ENCODE measurements around the gene EEF1AKMT1. TPM values are rescaled to one million over a fixed set of nuclear protein-coding genes. Genes with fewer than 3 reads are reported as not detected.

EEF1AKMT1 gene
- polyA plus RNA-seq, 5 donors, result 12.9 to 16.9 (median 14.6) TPM

DNA sequence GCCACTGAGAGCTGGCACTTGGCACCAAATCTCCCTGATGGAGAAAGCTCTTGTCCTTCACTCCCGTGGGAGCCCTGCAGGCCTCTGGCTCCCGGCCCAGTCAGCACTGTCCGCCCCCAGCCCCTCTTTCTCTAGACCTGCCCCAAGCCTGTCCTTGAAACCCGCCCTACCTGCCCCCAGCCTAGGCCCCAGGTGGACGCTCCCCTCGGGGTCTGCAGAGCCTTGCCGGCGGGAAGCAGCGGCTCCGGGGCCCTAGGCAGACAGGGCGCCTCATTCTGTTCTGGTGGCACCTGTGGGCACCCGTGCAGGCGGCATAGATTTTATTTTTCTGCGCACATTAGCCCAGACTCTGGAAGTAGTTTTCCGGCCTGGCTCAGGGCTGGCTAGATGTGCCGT is 52.7 kb downstream of the EEF1AKMT1 start:
- DNase-seq, result no peak

DNA sequence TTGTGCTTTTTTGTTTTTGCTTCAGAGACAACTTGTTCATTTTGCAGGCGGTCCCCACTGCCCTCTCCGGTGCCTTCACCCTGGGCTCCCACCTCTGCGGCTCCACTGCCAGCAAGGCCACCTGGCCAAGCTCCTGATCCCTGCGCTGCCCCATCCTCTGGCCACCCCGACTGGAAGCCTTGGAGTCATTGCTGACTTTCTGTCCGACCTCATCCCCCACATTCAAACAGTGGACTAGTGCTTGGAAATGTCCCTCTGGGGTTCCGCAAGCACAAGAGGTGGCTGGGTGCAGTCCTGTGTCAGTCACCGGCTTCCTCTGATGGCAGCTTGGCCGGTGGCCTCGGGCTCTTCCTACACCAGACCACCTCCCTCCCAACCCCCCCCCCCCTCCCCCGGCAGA is 53.3 kb downstream of the EEF1AKMT1 start:
- no peak for DNase-seq

DNA sequence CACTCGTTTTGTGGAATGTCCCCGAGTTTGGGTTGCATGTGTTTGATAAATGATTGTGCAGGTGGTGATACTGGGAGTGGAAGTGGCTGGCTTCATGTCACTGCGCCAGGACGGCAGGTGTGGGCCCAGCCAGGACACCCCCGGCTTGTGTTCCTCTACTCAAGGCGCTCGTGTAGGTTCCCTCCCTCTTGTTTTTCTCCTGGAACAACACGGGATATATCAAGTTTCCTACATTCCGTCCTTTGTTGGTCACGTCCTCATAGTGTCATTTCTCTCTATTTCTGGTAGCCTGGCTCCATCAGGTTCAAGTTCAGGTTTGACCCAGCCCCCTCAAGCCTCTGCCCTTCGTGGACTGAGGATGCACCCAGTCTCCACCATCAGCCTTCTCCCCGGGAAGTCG is 54.0 kb downstream of the EEF1AKMT1 start:
- no peak for DNase-seq

DNA sequence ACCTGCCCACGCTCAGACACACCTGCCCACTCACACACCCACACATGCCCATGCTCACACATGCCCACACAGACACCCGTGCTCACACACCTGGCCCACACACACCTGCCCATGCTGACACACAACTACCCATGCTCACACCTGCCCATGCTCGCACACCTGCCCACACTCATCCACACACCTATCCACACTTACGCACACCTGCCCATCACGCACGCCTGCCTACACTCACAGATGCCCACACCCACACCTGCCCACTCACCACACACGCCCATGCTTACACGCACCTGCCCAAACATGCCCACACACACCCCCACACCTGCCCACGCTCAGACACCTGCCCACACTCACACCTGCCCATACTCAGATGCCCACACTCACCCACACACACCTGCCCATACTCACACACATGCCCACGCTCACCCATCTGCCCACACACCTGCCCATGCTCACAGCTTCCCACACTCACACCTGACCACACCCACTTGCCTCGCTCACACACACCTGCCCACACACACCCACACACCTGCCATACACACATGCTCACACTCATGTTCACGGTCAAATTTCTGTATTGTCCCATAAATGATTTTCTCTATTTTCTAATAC is 54.7 kb downstream of the EEF1AKMT1 start:
- no peak for DNase-seq

DNA sequence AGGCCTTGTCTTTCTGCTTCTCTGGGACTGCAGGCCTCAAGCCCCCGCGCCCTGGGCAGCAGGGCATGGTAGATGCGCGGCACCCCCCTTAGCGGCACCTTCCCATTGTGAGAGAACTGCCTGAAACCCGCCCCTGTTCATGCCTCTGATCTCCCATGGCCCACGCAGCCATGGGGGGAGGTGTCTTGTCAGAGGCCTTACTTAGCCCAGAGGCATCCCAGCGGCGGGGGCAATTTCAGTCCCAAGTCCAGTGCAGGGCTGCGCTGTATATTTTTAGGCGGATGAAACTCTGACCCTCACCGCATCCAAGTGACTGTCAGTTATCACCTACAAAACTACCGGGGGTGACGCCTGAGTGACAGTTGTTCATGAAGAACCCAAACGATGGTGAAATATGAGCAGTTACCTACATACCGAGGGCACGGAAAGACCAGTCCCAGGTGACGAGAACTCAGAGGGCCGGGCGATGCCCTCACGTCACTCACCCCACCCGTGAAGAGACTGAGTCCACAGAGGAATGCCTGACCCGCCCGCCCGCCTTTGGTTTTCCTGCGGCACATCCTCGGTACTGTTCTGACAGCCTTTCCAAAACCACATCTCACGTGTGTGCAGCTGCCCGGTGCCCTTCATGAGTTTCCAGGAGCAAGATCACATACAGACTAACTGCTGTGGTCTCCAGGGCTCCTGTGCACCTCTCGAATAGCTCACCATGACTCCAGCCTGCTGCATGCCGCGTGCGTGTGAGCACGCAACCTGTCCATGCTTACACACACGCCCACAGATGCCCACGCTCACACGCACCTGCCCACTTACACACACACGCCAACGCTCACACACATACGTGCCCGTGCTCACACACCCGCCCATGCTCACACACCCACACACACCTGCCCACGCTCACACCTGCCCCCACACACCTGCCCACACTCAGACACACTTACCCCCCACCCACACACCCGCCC is 55.9 kb downstream of the EEF1AKMT1 start:
- DNase-seq, result no peak

DNA sequence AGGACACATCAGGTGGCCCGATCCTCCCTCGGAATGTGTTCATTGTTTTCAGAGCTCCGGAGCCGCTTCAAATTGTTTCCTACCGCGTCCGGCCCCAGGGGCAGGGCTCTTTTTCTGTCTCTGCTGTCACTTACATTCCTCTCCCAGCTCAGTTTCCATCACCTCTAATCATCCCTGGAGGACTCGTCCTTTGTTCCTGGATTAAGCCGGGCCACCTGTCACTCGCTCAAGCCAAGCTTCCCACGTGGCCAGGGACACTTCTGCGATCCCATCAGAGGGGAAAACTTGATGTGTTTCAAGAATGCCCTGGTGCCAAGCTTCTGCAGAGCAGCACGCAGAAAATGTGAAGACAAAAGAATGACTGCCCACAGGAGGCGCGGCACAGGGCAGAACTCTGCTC is 56.8 kb downstream of the EEF1AKMT1 start:
- DNase-seq, result no peak

DNA sequence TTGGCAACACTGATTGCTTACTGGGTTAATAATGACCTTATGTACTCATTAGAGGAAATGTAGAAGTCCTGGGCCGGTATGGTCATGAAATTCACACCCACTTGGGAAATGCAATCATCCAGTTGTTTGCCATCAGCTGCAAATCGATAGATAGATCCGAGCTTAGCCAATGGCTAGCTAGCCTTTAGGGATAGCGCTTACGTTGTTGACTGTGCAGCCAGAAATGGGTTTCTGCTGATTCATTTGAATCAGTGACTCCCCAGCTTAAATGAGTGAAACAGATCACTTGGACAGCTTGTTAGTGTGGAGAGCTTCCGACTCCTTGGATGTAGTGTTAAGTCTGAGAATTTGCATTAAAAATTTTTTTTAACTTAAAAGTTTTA is 58.4 kb downstream of the EEF1AKMT1 start:
- DNase-seq, result no peak

DNA sequence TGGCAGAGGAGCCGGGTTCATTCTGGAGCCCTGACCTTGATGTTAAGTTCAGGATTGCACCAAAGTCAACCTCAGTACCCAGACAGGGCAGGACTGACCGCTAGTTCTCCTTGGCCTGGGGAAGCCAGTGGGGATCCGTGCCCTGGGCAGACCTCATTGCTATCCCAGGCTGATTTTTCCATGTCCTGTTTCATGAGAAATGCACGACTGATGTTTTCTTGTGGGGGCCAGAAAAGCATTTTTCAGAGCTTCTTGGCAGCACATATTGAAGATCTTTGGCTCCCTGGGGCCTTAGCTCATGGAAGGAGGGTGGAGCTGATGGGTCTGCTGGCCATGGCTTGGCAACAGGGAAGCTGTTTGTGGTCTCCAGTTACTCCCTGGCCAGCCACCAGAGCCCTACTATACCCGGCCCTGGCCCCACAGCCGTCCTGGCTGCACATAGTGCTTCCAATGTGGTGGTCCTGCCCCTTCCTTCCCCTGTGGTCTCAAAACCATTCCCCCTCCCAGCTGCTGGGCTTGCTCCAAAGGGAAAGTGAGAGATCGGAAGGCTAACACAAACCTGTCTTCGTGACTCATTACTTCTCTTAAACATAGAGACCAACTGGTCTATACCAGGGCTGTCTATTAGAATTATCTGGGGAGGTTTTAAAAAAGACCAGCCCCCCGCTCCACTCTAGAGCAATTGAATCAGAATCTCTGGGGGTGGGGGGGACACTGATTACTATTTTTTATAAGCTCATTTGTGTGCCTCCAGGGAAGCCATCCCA is 59.0 kb downstream of the EEF1AKMT1 start:
- DNase-seq, result no peak

DNA sequence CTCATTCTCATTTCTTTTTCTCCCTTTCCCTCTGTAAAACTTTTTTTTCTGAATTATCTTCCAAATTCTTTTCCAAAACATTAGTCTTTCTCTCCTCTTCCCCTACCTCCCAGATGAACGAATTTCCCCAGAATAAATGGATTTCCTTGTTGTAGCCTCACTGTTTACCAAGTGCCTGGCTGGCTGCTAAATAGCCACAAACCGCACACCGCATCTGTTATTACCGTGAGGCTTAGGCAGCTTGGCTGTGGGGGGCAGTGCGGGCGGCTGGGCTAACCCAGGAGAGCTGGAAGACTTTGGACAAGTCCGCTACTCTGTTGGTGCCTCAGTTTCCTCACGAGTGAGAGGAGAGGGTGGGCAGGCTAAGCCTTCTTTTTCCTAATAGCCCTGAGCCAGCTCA is 59.6 kb downstream of the EEF1AKMT1 start:
- DNase-seq, result no peak

DNA sequence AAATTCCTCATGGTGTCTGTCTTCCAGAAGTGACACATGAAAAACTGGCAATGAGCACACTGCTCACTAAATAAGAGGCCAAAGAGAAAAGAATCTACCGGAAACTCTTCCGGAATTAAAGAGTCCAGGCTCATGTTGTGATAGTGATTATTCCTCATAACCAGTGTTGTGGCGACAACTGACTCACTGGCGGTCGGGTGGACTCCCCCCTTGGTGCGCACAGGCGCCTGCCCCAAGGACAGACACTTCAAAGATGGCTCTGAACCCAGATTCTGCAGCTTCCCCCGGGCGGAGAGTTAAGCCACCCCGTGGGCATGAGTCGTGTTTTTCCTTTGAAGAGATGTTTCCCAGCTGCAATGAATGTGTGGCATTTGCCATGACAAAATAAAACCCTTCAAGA is 60.0 kb downstream of the EEF1AKMT1 start:
- no peak for DNase-seq

DNA sequence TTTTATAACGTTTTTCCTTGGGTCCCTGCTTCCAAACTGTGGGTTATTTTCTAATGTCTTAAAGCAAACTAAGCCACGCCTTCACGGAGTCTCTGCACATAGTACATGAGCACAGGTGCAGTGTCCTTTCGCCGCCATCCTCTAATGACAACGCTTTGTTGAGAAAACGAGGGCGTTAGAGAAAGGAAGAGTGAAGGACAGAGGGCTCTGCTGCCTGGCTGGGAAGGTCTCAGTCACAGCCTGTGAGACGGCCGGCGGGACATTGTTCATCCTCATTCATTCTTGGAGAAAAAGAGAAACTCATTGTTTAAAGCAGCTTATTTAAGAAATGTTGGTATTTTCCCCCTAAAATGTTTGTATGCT is 60.8 kb downstream of the EEF1AKMT1 start:
- no peak for DNase-seq

DNA sequence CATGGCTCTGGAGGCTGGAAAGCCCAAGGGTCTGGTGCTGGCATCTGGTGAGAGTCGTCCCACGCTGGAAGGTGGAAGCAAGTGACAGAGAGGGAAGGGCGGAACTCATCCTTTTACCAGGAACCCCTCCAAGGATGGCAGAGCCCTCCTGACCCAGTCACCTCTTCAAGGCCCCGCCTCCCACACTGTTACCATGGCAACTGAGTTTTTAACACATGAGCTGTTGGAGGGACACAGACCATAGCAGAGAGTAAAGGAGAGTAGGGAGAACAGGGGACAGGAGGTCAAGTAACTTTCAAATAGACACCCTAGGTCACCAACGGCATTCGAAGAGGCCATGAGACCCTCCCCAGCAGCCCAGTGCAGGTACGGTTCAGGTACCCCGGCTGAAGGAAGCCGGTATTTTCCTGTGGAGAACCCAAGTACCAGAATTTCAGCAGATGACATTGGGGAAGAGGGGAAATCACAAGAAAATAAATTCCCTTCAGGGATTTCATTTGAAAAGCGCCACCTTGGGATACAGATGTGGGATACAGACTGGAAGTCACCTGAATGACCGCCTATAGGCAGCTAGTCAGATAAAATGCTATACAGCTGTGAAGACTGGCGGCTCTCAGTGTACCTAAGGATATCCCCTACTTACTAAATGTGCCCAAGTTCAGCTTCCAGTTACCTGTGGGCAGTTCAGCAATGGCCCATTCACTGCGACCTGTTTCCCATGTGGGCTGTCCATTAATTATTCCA is 62.3 kb downstream of the EEF1AKMT1 start:
- DNase-seq, result no peak

DNA sequence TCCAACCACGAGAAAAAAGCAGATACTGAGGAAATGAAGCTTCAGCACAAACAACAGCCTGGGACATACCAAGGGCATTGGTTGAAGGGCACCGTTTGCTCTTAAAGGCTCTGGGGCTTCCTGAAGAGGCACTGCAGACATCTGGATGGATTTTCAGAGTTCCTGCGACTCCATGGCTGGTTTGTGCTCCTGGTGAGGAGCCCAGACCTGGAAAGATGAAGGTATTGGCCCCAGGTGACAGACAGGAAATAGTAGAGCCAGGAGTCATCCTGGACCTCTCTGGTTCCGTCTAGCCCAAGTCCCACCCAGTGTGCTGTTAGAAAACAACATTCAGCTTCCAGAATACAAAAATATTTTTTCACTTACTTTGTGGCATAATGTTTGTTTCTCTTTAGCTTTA is 64.0 kb downstream of the EEF1AKMT1 start:
- no peak for DNase-seq

DNA sequence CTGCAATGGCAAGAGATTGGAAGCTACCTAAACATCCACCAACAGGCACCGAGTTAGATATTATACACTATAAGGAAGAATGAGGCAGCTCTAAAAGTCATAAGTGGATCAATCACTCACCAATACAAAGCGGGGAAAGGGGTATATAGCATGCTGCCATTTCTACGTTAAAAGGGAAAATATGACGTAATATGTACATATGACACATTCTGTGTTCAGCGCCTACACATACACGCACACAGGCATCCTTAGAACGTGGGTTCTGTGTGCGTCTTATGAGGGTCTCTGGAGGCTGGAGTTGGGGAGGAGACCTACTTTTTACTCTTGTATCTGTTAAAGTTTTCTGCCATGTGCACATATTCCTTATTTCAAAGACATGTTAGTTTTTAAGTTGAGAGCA is 64.4 kb downstream of the EEF1AKMT1 start:
- no peak for DNase-seq

DNA sequence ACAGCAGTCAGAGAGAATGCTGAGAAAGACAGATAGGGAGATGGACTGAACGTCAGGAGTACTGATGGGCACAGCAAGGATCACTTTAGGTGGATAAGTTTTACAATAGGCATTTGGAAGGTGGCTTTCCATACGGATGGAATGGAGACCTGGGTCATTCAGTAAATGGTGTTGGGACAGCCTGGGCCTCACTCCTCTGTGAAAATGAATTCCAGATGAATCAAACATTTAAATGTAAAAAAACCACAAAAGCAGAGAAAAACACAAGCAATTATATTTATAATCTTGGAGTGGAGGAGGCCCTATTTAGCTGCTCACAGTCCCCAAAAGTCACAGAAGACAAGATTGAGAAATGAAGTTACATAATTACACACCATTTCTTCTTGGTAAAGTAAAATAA is 65.5 kb downstream of the EEF1AKMT1 start:
- DNase-seq, result no peak

DNA sequence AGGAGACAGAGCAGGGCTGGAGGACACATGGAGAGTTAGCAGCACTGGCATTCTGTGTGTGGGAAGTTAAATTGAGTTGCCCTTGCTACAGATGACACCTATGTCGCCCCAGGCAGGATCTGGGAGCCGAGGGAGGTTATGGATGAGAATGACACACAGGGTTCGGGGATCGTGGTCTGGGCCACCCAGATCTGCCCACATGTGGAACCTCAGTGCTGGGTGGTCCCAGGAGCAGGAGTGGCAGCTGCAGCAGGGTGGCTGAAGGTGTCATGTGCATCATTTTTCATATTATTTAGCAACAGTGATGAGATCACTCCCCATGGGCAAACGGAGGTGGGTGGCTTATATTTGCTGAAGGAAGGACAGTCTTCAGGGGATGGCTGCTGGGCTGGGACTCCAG is 67.1 kb downstream of the EEF1AKMT1 start:
- DNase-seq, result no peak

DNA sequence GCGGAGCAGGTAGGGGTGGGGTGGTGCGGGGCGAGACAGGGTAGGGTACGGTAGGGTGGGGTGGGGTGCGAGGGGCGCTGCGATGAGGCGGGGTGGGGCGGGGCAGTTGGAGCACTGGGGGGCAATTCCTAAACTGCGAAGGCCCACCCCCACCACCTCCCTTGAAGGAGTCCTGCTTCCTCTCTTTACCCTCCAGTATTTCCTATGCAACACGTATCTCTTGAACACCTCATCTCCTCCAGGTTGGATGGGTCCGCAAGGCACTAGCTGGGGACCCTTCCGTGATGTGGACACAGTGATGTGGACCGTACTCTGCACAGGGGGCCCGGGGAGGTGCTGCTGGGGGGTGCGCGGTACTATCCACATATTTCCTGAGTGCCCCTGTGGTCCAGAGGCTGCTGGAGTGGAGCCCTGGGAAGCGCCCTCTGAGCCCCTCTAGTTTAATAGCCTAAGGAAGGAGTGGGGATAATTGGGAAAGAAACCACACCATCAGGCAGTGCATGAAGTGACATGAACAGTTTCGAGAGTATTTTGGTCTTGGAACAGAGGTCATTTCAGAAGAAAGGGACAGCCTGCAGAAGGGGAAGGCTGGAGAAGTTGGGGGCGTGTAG is 69.2 kb downstream of the EEF1AKMT1 start:
- DNase-seq, result no peak

DNA sequence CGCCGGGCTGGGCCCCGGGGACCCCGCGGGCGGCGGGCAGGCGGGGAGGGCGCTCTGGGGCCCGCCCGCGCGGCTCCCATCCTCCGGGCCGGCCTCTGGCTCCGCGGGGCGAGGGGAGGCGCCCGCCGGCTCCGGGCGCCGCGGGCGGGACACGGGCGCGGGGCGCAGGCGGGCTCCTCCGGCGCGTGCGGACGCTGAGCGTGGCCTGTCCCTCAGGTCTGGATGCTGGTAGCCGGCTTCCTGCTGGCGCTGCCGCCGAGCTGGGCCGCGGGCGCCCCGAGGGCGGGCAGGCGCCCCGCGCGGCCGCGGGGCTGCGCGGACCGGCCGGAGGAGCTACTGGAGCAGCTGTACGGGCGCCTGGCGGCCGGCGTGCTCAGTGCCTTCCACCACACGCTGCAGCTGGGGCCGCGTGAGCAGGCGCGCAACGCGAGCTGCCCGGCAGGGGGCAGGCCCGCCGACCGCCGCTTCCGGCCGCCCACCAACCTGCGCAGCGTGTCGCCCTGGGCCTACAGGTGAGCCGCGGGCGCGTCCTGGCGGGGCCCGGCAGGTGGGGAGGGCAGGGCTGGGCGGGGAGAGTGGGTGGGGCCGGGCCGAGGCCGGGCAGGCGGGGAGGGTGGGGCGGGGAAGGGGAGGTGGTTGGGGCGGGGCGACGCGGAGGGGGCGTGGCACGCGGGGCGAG is 69.8 kb downstream of the EEF1AKMT1 start:
- DNase-seq, result peak; percentile 73 to 74

DNA sequence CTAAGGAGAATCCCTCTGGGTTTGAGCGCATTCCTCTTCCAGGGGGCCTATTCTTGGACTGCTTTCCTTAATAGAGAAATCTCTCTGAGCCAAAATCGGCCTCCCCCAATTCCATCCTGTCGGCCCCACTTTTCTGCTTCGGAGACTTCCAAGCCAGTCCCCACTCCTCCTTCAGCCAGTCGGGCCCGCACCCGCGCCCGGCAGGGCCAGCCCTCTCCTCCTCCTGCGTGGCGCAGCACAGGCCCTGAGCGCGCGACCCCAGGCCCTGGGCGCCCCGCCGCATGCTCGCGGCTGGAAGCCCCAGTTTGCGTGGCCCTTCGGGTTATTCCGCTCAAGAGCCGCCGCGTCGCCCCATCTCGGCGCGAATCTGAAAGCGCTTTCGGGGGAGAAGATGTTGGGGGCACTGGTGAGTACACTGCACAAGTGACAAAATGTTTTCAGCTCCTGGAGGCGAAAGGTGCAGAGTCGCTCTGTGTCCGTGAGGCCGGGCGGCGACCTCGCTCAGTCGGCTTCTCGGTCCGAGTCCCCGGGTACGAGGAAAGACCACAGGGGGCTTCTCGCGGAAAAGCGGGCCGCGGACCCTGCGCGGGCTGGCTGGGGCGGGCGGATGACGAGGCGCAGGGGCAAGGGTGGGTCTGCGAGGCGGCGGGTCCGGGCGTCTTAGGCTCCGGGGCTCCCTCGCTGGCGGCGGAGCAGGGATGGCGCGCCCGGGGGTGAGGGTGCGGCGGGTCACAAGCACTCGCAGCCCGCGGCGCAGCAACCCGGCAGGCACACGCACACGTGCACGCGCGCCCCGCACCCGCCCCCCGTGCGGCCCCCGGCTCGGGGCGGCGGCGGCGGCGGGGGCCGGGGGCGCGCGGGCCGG is 70.6 kb downstream of the EEF1AKMT1 start, which contains the start of gene IL17D:
TSS of gene IL17D (plus strand) at position 785 of the 865 bp plus-strand sequence. CDS start 303 bp downstream, outside the sequence.
- DNase-seq, result peak in 1 of 2 donors; percentile 34

DNA sequence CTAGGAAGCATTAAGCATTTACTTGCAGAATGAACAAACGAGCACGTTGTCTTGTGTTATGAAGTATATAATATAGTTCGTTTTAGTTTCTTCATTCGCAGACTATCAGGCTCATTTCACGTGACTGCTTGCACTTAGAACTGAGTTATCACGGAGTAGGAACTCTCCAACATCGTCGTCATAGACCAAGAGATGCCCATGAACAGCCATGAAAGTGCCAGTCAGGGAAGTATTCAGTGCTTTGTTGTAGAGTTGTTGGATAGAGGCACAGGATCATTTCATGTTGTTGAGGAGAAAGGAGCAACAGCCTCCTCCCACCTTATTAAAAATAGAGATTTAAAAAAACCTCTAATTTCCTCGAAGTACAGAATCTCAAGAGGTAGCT is 71.2 kb downstream of the EEF1AKMT1 start:
- no peak for DNase-seq

Measured in right lung (tissue), 5 donors.